CD4-positive, alpha-beta T cell treated with Interleukin-4 for 4 hours (primary cell): ENCODE results near the gene SCG5.

Source experiments
- DNase-seq: peaks from one replicate; pipeline ENCODE4 v3.0.0-alpha.2; 2020

SCG5 gene

GRCh38 chr15:32729700-32730395 lies 88.3 kb downstream of the SCG5 start:
- DNase-seq = no peak

- no peak for DNase-seq
Measured at GRCh38 chr15:32730677-32731654, 89.5 kb downstream of the SCG5 start.

- no peak for DNase-seq
Measured at GRCh38 chr15:32732574-32733157, 91.2 kb downstream of the SCG5 start.

- no peak for DNase-seq
Measured at GRCh38 chr15:32733281-32733680, 91.8 kb downstream of the SCG5 start.

GRCh38 chr15:32735989-32736700 lies 94.6 kb downstream of the SCG5 start:
- DNase-seq = no peak

GRCh38 chr15:32736701-32737061 lies 95.2 kb downstream of the SCG5 start:
- no peak for DNase-seq

GRCh38 chr15:32737304-32737703 lies 95.8 kb downstream of the SCG5 start:
- no peak for DNase-seq

- DNase-seq = no peak
Measured at GRCh38 chr15:32738666-32739065, 97.2 kb downstream of the SCG5 start.

GRCh38 chr15:32739522-32740063 lies 98.1 kb downstream of the SCG5 start:
- DNase-seq = no peak

GRCh38 chr15:32743411-32744140 lies 102.1 kb downstream of the SCG5 start:
- no peak for DNase-seq

GRCh38 chr15:32746116-32746857 lies 104.8 kb downstream of the SCG5 start:
- DNase-seq = no peak
